HCT116 (cell line): Measurements from ENCODE around the gene DCUN1D2.

Experiments used
- CTCF ChIP-seq, 3 experiments: fragments of 200-600 bp in 1 of 3; sonication (generic) in 1 of 3; IDR thresholded peaks in 2 of 3; conservative IDR thresholded peaks in 1 of 3; 2 replicates each; pipeline ENCODE4 v1.5.1; 2012 to 2017; ENCODE audit warnings: low read depth in 2 of 3, low read length in 2 of 3, antibody characterized with exemption in 1 of 3, borderline replicate concordance in 1 of 3, control low read depth in 1 of 3, mild to moderate bottlenecking in 1 of 3, mixed read lengths in 1 of 3, mixed run types in 1 of 3, moderate library complexity in 1 of 3; ENCODE audit not compliant: insufficient read depth in 1 of 3
- REST ChIP-seq: IDR thresholded peaks from 2 replicates; pipeline ENCODE4 v1.6.1; 2012; ENCODE audit warnings: low read depth
- SP1 ChIP-seq: IDR thresholded peaks from 2 replicates; pipeline ENCODE4 v1.6.1; 2012; ENCODE audit warnings: low read depth
- TF ChIP-seq, protein P1 (sequence below): IDR thresholded peaks from 2 replicates; pipeline ENCODE4 v1.6.1; 2012

DNA sequence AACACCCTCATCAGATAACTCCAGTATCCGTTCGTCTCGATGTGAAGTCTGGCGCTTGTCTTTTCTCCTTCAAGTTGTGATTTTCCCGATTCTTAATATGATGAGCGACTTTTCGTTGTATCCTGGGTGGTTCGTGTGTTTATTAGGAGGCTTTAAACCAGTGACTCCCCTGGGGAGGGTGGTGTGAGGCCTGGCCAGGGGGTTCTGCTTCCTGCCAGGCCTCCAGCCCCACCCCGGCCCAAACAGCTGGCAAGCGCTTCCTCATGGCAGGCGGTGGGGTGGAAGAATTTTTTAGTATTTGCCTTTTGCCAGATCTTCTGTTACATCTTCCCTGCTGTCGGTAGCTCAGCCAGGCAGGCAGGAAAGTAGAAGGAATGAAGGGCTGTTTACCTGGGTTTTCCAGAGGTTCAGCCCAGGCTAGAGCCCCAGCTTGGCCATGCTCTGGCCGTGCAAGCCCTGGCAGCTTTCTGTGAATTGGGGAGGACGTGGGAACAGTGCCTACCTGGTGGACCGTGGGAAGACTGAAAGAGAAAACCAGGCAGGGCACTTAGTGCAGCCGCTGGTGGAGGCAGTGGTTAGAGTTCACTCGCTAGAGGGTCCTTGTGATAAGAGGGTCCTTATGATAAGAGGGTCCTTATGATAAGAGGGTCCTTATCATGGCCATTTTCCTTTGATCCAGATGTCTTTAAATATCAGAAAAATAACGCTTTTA is 37.7 kb upstream of the DCUN1D2 start:
- no peak for TF ChIP-seq CTCF (IDR thresholded peaks at IDR 0.05 in 2 of 3, conservative IDR thresholded peaks at IDR 0.05 in 1 of 3; ENCODE audit: borderline replicate concordance in 1 of 3, insufficient read depth in 1 of 3, low read depth in 2 of 3, low read length in 2 of 3)
- no peak for TF ChIP-seq REST
- TF ChIP-seq, protein P1, sequence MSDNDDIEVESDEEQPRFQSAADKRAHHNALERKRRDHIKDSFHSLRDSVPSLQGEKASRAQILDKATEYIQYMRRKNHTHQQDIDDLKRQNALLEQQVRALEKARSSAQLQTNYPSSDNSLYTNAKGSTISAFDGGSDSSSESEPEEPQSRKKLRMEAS: no peak
- no peak for TF ChIP-seq SP1
